ACHN (cell line): ENCODE data around the gene SLC5A11.
"Not testable (repeated sequence)": the region's sequence is repeated elsewhere in the genome, so short reads cannot be mapped to it uniquely, and the experiment has no call there.

Experiments used
- DNase-seq: peaks from one replicate; pipeline ENCODE4 v3.0.0-alpha.2; 2015
- in situ Hi-C: cut with HindIII; loops from 2 replicates; pipeline ENCODE4 v1.10.0; 2017; ENCODE audit warnings: low sequenced_read_pairs, low pct_ligation_motif_present, low pct_unique_long_range_greater_than_20kb

Gene SLC5A11, protein sequence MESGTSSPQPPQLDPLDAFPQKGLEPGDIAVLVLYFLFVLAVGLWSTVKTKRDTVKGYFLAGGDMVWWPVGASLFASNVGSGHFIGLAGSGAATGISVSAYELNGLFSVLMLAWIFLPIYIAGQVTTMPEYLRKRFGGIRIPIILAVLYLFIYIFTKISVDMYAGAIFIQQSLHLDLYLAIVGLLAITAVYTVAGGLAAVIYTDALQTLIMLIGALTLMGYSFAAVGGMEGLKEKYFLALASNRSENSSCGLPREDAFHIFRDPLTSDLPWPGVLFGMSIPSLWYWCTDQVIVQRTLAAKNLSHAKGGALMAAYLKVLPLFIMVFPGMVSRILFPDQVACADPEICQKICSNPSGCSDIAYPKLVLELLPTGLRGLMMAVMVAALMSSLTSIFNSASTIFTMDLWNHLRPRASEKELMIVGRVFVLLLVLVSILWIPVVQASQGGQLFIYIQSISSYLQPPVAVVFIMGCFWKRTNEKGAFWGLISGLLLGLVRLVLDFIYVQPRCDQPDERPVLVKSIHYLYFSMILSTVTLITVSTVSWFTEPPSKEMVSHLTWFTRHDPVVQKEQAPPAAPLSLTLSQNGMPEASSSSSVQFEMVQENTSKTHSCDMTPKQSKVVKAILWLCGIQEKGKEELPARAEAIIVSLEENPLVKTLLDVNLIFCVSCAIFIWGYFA

DNA sequence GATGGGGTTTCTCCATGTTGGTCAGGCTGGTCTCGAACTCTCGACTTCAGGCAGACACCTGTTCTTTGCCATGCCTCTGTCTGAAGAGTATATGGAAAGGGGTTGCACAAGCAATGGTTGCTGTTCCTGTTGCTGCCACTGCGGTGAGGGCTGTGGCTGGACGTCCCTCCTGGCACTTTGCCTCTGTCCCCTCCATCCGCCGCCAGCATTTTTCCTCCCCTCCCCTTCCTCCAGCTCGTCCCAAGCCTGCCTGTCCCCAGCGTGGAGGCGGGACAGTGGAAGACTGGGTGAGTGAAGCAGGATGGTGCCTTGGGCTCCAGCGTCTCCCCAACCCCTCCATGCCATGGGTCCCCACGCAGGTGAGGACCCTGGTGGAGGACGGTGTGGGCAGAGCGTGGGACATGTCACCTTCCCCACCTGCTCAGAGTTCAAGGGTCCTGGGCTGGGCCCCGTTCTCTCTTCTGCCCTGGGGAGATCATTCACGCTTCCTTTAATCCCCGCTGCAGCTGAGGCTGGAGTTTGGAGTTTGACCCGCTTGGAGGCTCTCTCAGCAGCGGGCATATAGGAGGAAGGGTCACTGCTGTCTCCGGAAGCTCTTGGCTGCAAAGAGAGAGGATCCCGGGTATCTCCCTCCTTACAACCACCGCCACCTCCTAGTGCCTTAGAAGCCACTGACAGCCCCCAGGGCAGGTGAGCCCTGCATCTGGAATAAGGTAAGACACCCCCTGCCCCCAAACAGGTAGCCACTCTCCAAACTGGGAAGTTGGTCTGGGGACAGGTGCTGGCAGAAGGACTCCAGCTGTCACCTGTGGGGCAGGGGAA lies at the start of gene SLC5A11:
TSS of gene SLC5A11 (plus strand) at position 238 of the 822 bp plus-strand sequence. CDS start 12,681 bp downstream, outside the sequence.
- in situ Hi-C loops = no loop called here
- DNase-seq = no peak

DNA sequence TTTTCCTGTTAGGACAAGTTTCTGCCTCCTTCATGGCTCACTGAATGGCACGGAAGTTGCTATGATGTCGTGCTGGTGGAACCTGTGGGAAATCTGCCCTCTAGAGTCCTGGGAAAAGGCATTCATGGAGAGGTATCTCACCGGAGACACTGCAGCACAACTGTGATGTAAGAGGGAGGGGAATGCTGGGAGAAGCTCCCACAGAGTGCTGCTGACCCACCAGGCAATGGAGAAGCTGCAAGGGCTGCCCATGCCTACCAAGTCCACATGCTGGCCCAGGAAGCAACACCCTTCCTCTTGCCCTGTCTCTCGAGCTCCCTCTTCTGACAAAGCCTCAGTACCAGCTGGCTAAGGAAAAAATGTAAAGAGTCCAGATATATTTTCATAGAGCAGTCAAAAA lies 45.2 kb upstream of the SLC5A11 start:
- peak; percentile 89 for DNase-seq
- in situ Hi-C loops = loop anchor here (25.0 kb wide), 1 partner anchor 238 kb away; no protein-coding TSS in a partner anchor

DNA sequence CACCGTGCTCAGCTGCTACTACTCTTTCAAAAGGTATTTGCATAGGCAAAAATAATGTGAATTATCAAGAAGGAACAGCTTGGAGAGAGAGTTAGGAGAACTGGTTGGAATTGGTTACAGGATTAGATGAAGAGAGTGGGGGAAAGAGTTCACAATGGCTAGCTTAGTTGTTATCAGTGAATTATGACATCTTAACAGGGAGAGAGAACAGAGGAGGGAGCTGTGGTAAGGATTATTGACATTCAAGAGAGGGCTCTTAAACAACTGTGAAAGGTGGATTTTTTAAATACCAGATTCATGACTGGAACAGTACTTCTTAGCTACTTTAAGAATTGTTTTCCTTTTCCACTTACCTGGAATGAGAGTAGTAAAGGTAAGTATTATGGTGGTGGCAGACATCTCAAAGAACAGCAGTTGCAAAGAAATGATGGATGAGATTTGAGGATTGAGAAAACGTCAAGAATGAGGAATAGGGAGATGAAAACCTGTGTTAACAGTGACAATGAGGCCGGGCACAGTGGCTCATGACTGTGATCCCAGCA lies 43.9 kb upstream of the SLC5A11 start:
- in situ Hi-C loops = loop anchor here (25.0 kb wide), 1 partner anchor 240 kb away; no protein-coding TSS in a partner anchor
- DNase-seq = no peak

DNA sequence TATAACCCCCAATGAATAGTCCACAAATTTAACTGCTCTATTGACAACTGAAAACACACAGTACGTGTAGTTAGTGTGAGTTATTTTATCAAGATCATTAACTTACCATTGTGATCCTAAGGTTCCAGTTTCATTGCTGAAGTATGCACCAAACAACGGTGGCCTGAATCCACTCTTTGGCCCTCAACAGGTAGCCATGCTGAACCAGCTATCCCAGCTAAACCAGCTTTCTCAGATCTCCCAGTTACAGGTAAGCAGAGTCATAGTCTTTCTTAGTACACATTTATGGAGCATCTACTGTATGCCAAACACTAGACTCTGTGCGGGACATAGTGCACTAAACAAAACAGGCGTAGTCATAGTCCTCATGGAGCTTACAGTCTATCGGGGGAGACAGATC lies 40.3 kb upstream of the SLC5A11 start:
- DNase-seq = no peak
- in situ Hi-C loops = loop anchor here (25.0 kb wide), 1 partner anchor 243 kb away; no protein-coding TSS in a partner anchor

DNA sequence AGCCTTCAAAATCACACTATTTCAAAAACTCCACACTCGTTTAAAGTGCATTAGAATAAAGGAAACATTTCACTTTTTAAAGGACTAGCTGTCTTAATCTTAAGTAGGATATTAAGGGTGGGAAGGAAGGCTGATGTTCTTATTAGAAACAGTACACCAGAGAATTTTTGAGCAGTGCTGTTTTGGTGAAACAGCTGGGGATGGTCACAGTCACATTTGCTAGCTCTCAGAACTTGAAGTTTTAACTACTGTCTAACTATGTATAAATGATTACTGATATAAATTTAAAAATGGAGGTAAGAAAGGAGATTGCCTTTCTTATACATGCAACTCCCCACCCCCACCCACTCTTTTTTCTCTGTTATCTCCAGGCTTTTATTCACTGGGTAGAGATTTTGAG lies 38.5 kb upstream of the SLC5A11 start:
- DNase-seq = no peak
- in situ Hi-C loops = loop anchor here (25.0 kb wide), 1 partner anchor 245 kb away; no protein-coding TSS in a partner anchor

DNA sequence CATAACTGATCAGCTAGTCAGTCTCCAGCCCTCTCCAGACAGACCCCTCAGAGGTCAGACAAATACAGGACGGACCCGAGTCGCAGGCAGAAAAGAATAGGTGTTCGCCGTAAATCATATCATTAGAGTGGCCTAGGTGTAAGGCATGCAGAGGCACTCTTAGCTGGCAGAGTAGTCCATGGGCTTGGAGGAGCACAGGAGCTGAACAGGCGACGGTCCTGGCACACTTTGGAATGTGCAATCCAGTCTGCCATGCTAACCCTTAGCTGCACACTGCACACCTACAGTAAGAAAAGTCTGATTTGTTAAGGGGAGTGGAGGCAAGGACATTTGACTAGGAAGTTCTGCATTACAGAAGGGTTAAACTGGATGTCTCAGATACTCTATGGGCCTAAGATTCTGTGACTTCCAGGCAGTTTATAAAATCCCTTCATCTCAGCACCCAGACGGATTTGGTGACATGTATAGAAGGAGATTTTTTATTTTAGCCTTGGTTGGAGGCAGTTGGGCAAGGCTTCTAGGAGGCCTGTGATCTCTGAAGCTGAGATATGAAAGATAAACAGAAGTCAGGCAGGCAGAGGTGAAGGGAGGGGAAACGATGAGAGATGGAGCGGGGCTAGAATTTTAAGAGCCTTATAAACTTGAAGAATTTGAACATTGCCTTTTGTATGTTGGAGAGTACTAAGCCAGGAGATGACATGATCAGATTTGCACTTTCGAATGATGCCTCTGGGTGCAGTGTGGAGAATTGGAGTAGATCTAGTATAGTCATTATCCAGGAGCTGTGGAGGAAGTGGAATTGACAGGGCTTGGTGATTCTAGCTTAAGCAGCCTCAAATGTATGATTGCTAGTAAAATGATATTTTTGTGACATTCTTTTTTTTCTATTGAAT lies 34.6 kb upstream of the SLC5A11 start:
- in situ Hi-C loops = loop anchor here (25.0 kb wide), 1 partner anchor 249 kb away; no protein-coding TSS in a partner anchor
- DNase-seq = no peak

DNA sequence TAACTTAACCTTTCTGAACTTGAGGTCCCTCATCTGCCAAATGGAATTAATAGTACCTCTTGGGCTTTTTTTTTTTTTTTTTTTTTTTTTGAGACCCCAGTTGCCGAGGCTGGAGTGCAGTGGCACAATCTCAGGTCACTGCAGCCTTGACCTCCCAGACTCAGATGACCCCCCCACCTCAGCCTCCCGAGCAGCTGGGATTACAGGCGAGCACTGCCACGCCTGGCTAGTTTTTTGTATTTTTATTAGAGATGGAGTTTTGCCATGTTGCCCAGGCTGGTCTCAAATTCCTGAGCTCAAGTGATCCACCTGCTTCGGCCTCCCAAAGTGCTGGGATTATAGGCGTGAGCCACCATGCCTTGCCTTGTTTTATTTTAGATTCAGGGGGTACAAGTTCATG lies 33.0 kb upstream of the SLC5A11 start:
- in situ Hi-C loops = loop anchor here (25.0 kb wide), 1 partner anchor 251 kb away; no protein-coding TSS in a partner anchor
- DNase-seq = not testable (repeated sequence)

DNA sequence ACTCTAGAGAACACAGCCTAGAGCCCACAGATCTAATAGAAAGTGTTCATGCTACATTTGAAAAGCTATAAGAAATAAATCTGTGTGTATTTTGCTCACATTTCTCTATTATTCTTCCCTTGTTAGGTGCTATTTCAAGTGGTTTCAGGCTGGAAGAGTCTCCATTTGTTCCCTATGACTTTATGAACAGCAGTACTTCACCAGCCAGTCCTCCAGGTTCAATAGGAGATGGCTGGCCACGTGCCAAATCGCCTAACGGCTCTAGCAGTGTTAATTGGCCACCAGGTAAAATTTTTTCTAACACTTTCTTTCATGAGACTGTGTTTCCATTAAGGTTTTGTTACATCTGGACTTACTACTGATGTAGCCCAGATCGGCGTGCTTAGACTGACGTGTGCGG lies 30.7 kb upstream of the SLC5A11 start:
- DNase-seq = no peak
- in situ Hi-C loops = loop anchor here (25.0 kb wide), 1 partner anchor 253 kb away; no protein-coding TSS in a partner anchor

DNA sequence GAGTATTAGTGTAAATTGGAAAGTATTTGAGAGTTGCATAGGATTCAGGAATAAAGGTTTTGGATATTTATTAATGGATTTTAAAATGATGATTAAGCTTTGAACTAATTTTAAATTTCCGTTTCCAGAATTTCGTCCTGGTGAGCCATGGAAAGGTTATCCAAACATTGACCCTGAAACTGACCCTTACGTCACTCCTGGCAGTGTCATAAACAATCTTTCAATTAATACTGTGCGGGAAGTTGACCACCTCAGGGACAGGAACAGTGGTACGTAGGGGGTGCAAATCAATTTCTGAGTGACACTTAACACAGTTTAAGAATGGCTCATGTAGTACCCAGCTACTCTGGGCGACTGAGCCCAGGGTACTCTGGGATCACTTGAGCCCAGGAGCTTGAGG lies 29.1 kb upstream of the SLC5A11 start:
- in situ Hi-C loops = loop anchor here (25.0 kb wide), 1 partner anchor 254 kb away; no protein-coding TSS in a partner anchor
- no peak for DNase-seq

DNA sequence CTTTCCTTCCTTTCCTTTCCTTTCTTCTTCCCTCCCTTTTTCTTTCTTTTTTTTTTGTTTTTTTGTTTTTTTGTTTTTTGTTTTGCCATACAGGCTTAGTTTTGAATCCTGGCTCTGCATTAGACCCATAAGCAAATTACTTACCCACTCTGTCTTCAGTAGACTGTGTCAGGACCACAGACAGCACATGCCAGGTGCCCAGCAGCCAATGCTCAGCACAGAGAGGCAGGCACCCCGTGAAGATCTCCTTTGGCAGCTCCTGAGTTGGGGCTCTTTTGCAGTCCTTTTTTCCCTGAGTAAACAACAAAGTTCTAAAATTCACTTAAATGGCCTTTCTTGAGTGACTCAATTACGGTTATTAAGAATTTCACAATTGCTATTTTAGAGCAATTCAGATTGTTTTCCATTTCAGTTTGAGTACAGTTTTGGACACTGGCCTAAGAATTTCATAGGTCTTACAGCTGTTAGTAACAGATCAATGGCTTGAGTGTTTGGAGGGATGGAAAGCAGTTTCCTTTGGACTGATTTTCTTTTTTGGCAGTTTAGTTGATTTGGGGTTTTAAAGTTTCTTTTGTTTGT lies 26.2 kb upstream of the SLC5A11 start:
- DNase-seq = no peak
- in situ Hi-C loops = loop anchor here (25.0 kb wide), 1 partner anchor 257 kb away; no protein-coding TSS in a partner anchor

DNA sequence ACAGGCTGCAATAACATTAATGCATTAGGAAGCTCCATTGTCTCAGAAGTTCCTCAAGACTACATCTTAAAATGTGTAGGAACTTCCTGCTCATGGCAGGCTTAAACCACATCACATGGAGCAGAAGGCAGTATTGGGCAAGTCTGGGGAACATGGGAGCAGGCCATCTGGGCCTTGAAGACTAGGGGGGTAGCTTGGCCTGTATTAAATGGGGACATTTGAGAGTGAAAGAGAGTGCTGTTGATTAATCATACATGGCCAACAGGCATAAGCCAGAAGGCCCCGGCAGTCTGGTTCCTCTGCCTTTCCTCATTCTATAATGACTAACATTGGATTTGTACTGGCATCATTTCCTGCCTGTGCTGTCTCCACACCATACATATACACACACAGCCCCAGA lies 25.2 kb upstream of the SLC5A11 start:
- in situ Hi-C loops = loop anchor here (25.0 kb wide), 1 partner anchor 258 kb away; no protein-coding TSS in a partner anchor
- no peak for DNase-seq

DNA sequence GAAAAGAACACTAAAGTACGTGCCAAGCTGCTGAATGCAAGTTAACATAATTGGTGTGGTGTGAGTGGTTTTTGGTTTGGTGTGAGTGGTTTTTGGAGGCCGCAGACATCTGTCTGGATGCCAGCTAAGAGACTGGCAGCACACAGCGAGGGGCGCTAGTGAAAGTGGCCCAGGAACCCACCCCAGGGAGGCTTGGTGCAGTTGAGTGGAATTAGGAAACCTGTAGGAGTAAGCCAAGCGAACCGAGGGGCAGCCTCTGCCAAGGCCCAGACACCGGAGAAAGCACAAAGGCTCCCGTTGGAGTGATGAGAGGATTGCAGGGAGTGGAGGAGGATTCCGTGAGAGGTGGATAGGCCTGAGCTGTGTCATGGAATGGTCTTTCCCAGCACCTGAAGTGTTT lies 24.6 kb upstream of the SLC5A11 start:
- in situ Hi-C loops = loop anchor here (25.0 kb wide), 1 partner anchor 259 kb away; no protein-coding TSS in a partner anchor
- DNase-seq = no peak

DNA sequence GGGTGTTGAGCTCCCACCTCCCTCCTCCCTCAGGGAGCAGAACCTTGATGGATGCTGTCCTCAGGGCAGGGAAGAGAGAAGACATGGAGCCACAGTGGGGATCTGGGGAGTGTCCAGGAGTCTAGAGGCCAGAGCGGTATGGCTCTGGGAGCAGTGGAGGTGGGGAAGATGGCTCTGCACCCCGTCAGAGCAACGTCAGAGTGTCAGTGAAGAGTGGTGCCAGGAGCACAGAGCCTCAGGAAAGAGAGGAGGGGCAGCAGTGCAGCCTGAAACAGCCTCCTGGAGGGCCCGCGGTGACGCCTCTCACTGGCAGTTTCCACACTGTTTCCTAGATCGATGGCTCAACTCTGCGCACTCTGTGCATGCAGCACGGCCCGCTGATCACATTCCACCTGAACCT lies 23.2 kb upstream of the SLC5A11 start:
- in situ Hi-C loops = loop anchor here (25.0 kb wide), 1 partner anchor 260 kb away; no protein-coding TSS in a partner anchor

DNA sequence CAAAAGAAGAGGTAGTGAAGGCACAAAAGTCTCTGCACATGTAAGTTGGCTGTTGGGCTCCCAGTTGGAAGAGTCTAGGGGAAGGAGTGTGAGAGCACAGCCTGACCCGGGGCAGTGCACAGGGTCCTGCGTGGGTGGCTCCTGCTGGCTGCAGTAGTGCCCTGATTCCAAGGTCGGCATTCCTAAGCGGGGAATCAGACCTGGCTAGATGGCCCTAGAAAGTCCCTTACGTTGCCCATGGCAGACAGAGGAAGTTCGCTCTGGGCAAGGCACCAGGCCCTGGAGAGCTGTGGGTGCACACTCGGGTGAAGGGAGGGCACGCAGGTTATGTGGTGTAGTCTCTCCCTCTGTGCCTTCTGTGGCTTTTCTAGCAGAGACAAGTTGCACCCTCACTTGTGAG lies 22.8 kb upstream of the SLC5A11 start:
- no peak for DNase-seq
- in situ Hi-C loops = loop anchor here (25.0 kb wide), 1 partner anchor 261 kb away; no protein-coding TSS in a partner anchor

More for the DNA sequence above, 23.2 kb upstream of the SLC5A11 start:
- no peak for DNase-seq

DNA sequence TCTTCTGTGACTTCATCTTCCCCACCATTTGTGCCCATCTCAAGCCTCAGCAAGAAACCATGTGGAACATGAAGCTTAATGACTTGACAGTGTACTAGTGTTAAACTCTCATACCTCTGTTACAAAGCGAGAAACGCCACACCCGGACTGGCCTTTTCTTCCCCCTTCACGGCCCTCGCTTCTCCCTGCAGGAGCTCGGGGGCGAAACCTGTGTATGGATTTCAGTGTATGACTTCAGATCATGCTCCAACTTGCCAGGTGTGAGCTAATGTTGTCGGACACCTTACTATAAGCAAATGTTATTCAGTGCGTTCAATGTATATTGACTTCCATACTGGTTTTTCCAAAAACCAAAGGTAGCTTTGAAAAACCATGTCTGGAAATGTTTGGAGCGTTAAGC lies 20.1 kb upstream of the SLC5A11 start:
- in situ Hi-C loops = no loop called here
- DNase-seq = no peak

DNA sequence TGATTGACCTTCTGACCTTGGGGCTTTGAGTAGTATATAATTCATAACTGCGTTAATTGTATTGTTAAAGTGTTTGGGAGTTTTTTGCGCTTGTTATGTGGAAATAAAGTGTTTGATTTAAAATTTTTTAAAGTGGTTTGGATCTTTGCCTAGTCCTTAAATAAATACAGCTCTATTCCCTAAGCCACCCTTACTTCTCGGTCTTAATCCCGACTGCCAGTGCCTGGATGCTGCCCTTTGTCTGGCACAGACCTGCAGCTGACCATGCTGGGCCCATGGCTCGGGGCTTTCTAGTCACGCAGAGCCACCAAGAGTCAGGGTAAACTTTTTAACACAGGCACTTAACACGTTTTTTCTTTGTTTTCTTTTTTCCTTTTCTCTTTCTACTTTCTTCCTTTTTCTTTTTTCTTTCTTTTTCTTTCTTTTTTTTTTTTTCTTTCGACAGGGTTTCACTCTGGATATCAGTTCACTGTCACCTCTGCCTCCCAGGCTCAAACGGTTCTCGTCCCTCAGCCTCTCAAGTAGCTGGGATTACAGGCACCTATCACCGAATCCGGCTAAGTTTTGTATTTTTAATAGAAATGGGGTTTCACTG lies 19.6 kb upstream of the SLC5A11 start:
- in situ Hi-C loops = no loop called here
- DNase-seq = no peak
